Gastrocnemius medialis (tissue), 4 donors: Measurements from ENCODE around the gene CMTM7.

Source experiments
- CTCF ChIP-seq, 5 experiments: fragments of 450-650 bp in 3 of 5; fragments of 200-600 bp in 2 of 5; sonication (generic) in 2 of 5; IDR thresholded peaks in 4 of 5; conservative IDR thresholded peaks in 1 of 5; 1 replicate in 4 of 5; 2 replicates in 1 of 5; pipeline ENCODE4 v1.5.1; 2016 to 2019; ENCODE audit warnings: antibody characterized with exemption in 5 of 5, mild to moderate bottlenecking in 3 of 5, moderate library complexity in 3 of 5
- POLR2A ChIP-seq, 2 donors: fragments of 450-650 bp; IDR thresholded peaks; one replicate each; pipeline ENCODE4 v1.6.1; 2017; ENCODE audit warnings: antibody characterized with exemption in 2 of 2, mild to moderate bottlenecking in 2 of 2, moderate library complexity in 2 of 2

- TF ChIP-seq CTCF (IDR thresholded peaks at IDR 0.05 in 4 of 5, conservative IDR thresholded peaks at IDR 0.05 in 1 of 5) (no peak), POLR2A (IDR thresholded peaks at IDR 0.05) (no peak)
These were observed 13.5 kb downstream of the CMTM7 start for GRCh38 chr3:32405155-32405554.
